Measurements from ENCODE around the gene RPRD1A.

RPRD1A gene

GRCh38 chr18:35964319-35964718 lies 103.0 kb downstream of the RPRD1A start:
- no peak for DNase-seq

GRCh38 chr18:35962320-35962719 lies 105.0 kb downstream of the RPRD1A start:
- DNase-seq = no peak

- DNase-seq = no peak
Measured at GRCh38 chr18:35956226-35956625, 111.1 kb downstream of the RPRD1A start.

GRCh38 chr18:35953688-35954087 lies 113.7 kb downstream of the RPRD1A start:
- DNase-seq = no peak

- DNase-seq = no peak
Measured at GRCh38 chr18:35950628-35950982, 116.8 kb downstream of the RPRD1A start.

- DNase-seq = peak; percentile 32
Measured at GRCh38 chr18:35949903-35950627, 117.3 kb downstream of the RPRD1A start.

- DNase-seq = no peak
Measured at GRCh38 chr18:35949090-35949489, 118.3 kb downstream of the RPRD1A start.

GRCh38 chr18:35948080-35948479 lies 119.3 kb downstream of the RPRD1A start:
- DNase-seq = no peak

- no peak for DNase-seq
Measured at GRCh38 chr18:35942661-35943060, 124.7 kb downstream of the RPRD1A start.

- no peak for DNase-seq
Measured at GRCh38 chr18:35942133-35942532, 125.2 kb downstream of the RPRD1A start.

GRCh38 chr18:35941299-35941698 lies 126.1 kb downstream of the RPRD1A start:
- no peak for DNase-seq

Measured in effector CD8-positive, alpha-beta T cell (primary cell).